ENCODE data around the gene MAP3K13. TPM values are rescaled to one million over a fixed set of nuclear protein-coding genes. Genes with fewer than 3 reads are reported as not detected.
"Not testable (repeated sequence)": the region's sequence is repeated elsewhere in the genome, so short reads cannot be mapped to it uniquely, and the experiment has no call there.

Gene MAP3K13
- total RNA-seq, 1 experiment from 2014 or later: not detected

DNA sequence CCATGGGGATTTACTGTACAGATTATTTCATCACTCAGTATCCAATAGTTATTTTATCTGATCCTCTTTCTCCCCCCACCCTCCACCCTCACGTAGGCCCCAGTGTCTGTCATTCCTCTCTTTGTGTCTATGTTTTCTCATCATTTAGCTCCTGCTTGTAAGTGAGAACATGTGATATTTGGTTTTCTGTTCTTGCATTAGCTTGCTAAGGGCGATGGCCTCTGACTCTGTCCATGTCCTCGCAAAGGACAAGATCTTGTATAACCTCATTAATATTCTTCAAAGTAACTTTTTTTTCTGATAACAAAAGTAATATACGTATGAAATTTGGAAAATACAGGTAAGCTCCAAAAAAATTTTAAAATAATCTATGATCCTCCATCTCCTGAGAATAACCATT is 67.4 kb downstream of the MAP3K13 start:
- no peak for DNase-seq
- Histone ChIP-seq H3K27me3 (ENCODE audit: control insufficient read depth, insufficient read depth, low read length) (no peaks in the 10 kb centered on the region), H3K4me3 (ENCODE audit: insufficient read depth, low read depth, low read length) (no peak overlapping the region), H3K36me3 (replicated peaks; ENCODE audit: control insufficient read depth, insufficient read depth, low read length) (no peaks in the 10 kb centered on the region)

DNA sequence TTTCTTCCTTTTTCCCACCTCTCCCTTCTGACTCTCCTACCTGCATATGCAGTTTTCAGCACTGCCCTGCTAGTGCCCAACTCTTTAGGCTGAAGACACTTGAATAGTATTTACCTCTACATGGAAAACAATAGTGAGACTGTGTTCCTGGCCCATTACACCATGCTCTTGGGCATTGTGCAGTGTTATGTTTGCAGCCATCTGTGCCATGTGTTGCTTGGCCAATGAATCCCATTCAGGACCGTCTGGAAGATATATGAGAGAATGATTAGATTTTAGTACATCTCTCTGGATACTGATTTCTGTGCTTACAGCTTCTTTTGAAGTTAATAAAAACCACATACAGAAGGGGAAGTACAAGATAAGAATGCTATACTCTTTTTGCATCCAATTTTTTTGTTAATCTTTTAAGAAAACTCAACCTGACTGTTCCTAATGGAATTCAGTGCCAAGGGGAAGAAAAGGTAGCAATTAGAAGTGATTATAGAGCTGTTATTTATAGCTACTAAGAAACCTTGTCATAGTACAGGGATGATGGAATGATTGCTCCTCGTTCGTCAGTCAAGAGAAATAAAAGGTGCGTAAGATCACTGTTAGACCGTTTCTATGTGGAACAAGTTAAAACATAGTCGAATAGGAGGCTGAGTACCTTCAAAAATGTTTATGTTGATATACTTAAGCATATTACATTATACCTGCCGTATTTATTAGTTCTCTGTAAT is 77.0 kb downstream of the MAP3K13 start:
- no peak overlapping the region for H3K4me3 ChIP-seq (ENCODE audit: insufficient read depth, low read depth, low read length)

DNA sequence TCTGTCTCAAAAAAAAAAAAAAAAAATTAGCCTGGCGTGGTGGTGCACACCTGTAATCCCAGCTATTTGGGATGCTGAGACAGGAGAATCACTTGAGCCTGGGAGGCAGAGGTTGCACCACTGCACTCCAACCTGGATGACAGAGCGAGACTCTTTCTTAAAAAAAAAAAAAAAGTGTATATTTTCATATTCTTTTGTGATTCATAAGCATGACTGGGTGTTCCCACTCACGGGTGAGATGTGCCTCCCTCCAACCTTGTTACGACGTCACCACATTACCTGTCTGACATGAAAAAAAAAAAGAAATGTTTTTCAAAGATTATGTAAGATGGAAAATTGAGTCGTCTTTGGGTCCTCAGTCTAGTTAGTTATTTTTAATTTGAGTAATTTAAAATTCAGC is 79.1 kb downstream of the MAP3K13 start:
- no peak overlapping the region for H3K4me3 ChIP-seq (ENCODE audit: insufficient read depth, low read depth, low read length)
- no peaks in the 10 kb centered on the region for H3K36me3 ChIP-seq (replicated peaks; ENCODE audit: control insufficient read depth, insufficient read depth, low read length)
- no peaks in the 10 kb centered on the region; the same call in 1 of the 2 replicates for H3K27me3 ChIP-seq (ENCODE audit: control insufficient read depth, insufficient read depth, low read length)
- DNase-seq: no peak

More for the DNA sequence above, 77.0 kb downstream of the MAP3K13 start:
- DNase-seq: no peak
- Histone ChIP-seq H3K36me3 (replicated peaks; ENCODE audit: control insufficient read depth, insufficient read depth, low read length) (no peaks in the 10 kb centered on the region), H3K27me3 (ENCODE audit: control insufficient read depth, insufficient read depth, low read length) (no peaks in the 10 kb centered on the region; the same call in 1 of the 2 replicates)

DNA sequence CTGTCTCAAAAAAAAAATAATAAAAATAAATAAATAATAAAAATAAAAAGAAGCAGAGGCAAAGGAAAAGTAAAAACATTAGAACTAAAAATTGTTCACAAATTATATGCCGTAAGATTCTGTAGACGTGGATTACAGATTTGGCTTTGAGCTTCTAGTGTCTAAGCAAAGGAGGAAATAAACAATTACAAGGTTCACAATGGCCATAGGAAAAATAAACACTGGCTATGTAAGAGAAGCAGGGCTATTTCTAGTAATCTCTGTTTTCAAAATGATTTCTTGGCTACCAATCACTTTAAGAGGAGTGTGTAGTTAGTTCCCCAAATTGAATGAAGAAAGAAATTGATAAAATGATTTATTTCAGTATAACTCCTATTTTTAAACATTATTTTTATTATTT is 81.4 kb downstream of the MAP3K13 start:
- no peaks in the 10 kb centered on the region for H3K36me3 ChIP-seq (replicated peaks; ENCODE audit: control insufficient read depth, insufficient read depth, low read length)
- H3K27me3 ChIP-seq (ENCODE audit: control insufficient read depth, insufficient read depth, low read length): no peaks in the 10 kb centered on the region; the same call in 1 of the 2 replicates
- H3K4me3 ChIP-seq (ENCODE audit: insufficient read depth, low read depth, low read length): no peak overlapping the region
- no peak for DNase-seq

DNA sequence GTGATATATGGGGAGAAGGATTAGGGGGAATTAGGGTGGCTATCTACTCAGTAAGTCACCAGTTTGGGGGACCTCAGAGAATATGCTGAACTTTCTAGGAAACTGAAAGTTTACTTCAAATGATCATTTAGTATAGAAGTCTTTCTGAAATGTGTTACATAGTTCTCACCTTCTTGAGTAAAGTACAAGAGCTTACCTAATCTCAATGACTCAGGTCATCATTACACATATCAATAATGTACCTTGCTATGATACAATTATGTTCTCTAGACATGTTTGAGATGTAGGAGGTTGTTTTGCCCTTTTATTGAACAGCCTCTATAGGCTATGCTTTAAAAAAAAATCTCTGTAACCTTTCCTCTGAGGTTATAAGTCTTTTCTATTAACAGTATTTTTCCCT is 85.2 kb downstream of the MAP3K13 start:
- H3K27me3 ChIP-seq (ENCODE audit: control insufficient read depth, insufficient read depth, low read length): no peaks in the 10 kb centered on the region
- H3K4me3 ChIP-seq (ENCODE audit: insufficient read depth, low read depth, low read length): no peak overlapping the region
- no peaks in the 10 kb centered on the region for H3K36me3 ChIP-seq (replicated peaks; ENCODE audit: control insufficient read depth, insufficient read depth, low read length)
- no peak for DNase-seq

DNA sequence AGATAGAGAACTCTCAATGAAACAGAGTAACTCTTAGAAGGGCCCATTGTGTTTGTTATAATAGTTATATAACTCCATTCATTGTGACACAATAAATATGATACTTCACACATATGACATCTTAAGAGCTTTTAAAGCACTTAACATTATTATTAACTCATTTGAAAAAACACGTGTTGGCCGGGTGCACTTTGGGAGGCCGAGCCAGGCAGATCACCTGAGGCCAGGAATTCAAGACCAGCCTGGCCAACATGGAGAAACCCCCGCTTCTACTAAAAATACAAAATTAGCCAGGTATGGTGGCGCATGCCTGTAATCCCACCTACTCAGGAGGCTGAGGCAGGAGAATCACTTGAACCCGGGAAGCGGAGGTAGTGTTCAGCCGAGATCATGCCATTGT is 88.5 kb downstream of the MAP3K13 start:
- not testable (repeated sequence) for H3K27me3 ChIP-seq (ENCODE audit: control insufficient read depth, insufficient read depth, low read length); H3K4me3 ChIP-seq (ENCODE audit: insufficient read depth, low read depth, low read length); DNase-seq; H3K36me3 ChIP-seq (replicated peaks; ENCODE audit: control insufficient read depth, insufficient read depth, low read length)

DNA sequence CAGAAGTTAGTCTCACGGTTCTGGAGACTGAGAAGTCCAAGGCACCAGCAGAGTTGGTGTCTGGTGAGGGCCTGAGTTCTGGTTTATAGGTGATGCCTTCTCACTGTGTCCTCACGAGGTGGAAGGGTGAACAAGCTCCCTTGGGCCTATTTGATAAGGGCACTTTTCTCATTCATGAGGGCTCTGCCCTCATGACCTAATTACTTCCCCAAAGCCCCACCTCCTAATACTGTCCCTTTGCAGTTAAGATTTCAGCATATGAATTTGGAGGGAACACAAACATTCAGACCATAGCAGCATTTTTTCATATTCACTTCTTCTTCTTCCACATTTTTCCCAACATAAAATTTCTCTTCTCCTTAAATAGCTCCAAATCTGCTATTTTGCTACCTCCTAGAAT is 94.4 kb downstream of the MAP3K13 start:
- DNase-seq: no peak
- Histone ChIP-seq H3K4me3 (ENCODE audit: insufficient read depth, low read depth, low read length) (no peak overlapping the region), H3K27me3 (ENCODE audit: control insufficient read depth, insufficient read depth, low read length) (no peaks in the 10 kb centered on the region), H3K36me3 (replicated peaks; ENCODE audit: control insufficient read depth, insufficient read depth, low read length) (no peaks in the 10 kb centered on the region)

DNA sequence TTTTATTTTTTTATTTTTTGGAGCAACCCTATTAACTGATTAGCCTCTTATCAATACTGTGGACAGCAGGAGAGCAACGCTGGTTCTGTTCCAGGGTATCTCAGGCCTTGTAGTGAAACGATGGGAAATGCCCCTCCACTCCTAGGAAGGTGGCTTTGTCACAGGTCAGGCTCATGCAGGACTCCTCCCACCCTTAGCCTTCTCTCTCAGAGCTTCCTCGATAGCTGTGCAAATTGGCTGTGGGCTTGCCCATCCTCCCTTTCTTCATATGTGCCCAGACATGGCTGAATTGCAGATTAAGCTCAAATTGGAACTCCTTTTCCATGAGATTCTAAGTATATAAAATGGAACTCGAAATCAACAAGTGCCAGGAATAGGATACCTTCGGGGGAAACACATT is 97.4 kb downstream of the MAP3K13 start:
- no peak overlapping the region for H3K4me3 ChIP-seq (ENCODE audit: insufficient read depth, low read depth, low read length)
- no peaks in the 10 kb centered on the region for H3K27me3 ChIP-seq (ENCODE audit: control insufficient read depth, insufficient read depth, low read length)
- no peak for DNase-seq
- no peaks in the 10 kb centered on the region for H3K36me3 ChIP-seq (replicated peaks; ENCODE audit: control insufficient read depth, insufficient read depth, low read length)

DNA sequence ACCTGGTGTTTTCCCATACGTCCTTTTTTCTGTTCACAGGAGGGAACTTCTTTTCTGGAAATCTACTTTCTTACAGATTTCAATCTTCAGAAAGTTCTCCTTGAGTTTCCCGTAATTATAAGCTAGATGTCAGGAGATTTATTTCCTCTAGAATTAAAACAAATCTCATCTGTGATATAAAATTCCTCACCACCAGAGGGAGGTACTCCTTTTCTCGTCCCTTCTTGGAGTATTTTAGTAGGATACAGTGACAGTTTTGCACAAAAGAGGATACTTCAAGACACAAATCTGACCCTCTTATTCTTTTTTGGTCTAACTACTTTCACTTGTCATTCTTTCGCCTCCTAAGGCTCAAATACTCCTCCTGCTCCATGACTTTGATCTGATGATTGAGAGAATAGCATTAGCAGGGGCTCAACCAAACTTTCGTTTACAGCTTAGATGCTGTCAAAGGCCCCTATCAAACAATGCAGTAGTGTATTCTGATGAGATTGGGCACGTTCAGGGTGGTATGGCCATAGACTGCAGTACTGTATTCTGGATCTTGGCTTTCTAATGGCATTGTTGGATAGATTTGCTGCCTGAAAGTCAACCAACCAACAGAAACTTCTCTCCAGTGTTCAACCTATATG is 97.9 kb downstream of the MAP3K13 start:
- Histone ChIP-seq H3K36me3 (replicated peaks; ENCODE audit: control insufficient read depth, insufficient read depth, low read length) (no peaks in the 10 kb centered on the region), H3K27me3 (ENCODE audit: control insufficient read depth, insufficient read depth, low read length) (no peaks in the 10 kb centered on the region), H3K4me3 (ENCODE audit: insufficient read depth, low read depth, low read length) (no peak overlapping the region)
- peak; percentile 25 for DNase-seq

DNA sequence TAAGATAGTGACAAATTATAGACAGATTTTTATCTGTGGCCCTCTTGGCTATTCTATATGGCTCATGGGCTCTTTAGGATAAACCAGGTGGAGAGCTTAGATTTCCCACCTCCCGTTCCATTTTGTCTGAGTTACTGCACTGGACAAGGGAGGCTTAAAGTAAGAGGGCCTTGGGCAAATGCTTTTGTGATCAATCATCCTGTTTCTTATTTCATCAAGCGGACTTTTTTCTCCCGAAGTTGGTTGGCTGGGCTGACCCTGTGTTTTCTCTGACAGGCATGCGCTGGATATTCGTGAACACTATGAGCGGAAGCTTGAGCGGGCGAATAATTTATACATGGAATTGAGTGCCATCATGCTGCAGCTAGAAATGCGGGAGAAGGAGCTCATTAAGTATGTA is 102.5 kb downstream of the MAP3K13 start:
- no peak for DNase-seq
- no peaks in the 10 kb centered on the region for H3K36me3 ChIP-seq (replicated peaks; ENCODE audit: control insufficient read depth, insufficient read depth, low read length)
- H3K4me3 ChIP-seq (ENCODE audit: insufficient read depth, low read depth, low read length): no peak overlapping the region
- H3K27me3 ChIP-seq (ENCODE audit: control insufficient read depth, insufficient read depth, low read length): no peaks in the 10 kb centered on the region; the same call in 1 of the 2 replicates

DNA sequence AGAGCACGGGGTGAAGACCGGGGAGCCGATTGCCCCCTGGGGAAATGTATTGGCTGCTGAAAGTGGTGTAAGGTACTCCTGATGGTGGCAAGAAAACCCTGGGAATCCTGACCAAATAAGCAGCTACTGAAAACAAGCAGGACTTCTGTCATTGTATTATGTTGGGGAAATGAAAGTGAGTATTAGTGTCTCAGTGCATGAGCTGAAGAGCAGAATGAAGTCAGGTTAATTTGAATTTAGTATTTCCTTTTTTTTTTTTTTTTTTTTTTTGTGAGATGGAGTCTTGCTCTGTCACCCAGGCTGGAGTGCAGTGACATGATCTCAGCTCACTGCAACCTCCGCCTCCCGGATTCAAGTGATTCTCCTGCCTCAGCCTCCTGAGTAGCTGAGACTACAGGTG is 103.2 kb downstream of the MAP3K13 start:
- not testable (repeated sequence) for H3K27me3 ChIP-seq (ENCODE audit: control insufficient read depth, insufficient read depth, low read length); H3K4me3 ChIP-seq (ENCODE audit: insufficient read depth, low read depth, low read length); DNase-seq; H3K36me3 ChIP-seq (replicated peaks; ENCODE audit: control insufficient read depth, insufficient read depth, low read length)

DNA sequence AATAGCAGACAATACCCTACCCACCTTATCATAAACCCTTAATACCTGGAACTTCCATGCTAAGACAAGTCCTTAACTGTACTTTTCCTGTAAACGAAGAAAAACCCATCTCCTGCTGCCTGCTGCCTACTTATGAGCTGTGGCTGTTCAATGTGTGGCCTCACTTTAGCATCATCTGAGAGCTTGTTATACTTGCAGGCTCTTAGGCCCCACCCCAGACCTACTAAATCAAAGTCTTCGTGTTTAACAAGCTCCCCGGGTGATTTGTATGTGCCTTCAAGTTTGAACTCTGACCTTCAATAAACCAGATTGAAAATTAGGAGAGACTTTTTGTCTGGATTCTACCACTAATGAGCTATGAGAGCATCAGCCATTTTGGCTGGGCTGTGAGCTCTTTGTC is 106.6 kb downstream of the MAP3K13 start:
- DNase-seq: no peak
- no peak overlapping the region for H3K4me3 ChIP-seq (ENCODE audit: insufficient read depth, low read depth, low read length)
- H3K27me3 ChIP-seq (ENCODE audit: control insufficient read depth, insufficient read depth, low read length): no peaks in the 10 kb centered on the region; the same call in 1 of the 2 replicates
- H3K36me3 ChIP-seq (replicated peaks; ENCODE audit: control insufficient read depth, insufficient read depth, low read length): no peaks in the 10 kb centered on the region

DNA sequence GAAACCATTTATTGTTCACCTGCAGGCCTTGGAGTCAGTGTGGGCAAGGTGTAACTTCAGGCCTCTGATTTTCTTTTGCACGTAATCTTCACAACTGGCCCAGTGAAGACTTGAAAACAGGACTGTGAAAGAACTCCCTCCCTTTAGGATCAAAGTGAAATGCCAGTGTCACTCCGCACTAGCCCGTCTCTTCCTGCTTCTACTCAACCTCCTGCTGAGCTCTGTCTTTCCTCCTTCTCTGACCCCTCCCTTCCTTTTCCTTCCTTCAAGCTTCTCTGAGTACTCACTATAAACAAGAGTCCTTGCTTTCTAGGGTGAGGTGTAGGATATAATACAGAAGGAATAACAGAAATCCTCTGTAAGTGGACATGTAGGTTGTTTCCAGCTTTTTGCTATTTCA is 107.4 kb downstream of the MAP3K13 start:
- H3K36me3 ChIP-seq (replicated peaks; ENCODE audit: control insufficient read depth, insufficient read depth, low read length): no peaks in the 10 kb centered on the region
- H3K27me3 ChIP-seq (ENCODE audit: control insufficient read depth, insufficient read depth, low read length): no peaks in the 10 kb centered on the region; the same call in 1 of the 2 replicates
- no peak overlapping the region for H3K4me3 ChIP-seq (ENCODE audit: insufficient read depth, low read depth, low read length)
- peak; percentile 59 for DNase-seq

DNA sequence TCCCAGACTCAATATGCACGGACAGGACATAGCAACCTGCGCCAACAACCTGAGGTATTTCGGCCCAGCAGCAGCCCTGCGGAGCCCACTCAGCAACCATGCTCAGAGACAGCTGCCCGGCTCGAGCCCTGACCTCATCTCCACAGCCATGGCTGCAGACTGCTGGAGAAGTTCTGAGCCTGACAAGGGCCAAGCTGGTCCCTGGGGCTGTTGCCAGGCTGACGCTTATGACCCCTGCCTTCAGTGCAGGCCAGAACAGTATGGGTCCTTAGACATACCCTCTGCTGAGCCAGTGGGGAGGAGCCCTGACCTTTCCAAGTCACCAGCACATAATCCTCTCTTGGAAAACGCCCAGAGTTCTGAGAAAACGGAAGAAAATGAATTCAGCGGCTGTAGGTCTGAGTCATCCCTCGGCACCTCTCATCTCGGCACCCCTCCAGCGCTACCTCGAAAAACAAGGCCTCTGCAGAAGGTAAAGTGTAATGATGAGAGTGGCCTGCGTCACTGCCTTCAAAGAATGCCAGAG is 110.4 kb downstream of the MAP3K13 start:
- no peak for DNase-seq
- no peaks in the 10 kb centered on the region for H3K36me3 ChIP-seq (replicated peaks; ENCODE audit: control insufficient read depth, insufficient read depth, low read length)
- H3K27me3 ChIP-seq (ENCODE audit: control insufficient read depth, insufficient read depth, low read length): no peaks in the 10 kb centered on the region; the same call in 1 of the 2 replicates
- no peak overlapping the region for H3K4me3 ChIP-seq (ENCODE audit: insufficient read depth, low read depth, low read length)

DNA sequence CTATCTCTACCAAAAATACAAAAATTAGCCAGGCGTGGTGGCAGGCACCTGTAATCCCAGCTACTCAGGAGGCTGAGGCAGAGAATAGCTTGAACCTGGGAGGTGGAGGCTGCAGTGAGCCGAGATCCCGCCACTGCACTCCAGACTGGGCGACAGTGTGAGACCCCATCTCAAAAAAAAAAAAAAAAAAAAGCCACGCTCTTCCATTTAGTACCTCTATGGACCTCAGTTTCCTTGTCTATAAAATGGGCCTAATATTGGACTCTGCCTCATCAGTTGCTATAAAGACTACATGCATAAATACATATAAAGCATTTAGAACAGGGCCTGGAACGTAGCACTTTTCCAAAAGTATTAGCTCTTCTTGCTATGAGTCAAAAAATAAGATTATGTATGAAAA is 112.0 kb downstream of the MAP3K13 start:
- DNase-seq; H3K27me3 ChIP-seq (ENCODE audit: control insufficient read depth, insufficient read depth, low read length); H3K36me3 ChIP-seq (replicated peaks; ENCODE audit: control insufficient read depth, insufficient read depth, low read length); H3K4me3 ChIP-seq (ENCODE audit: insufficient read depth, low read depth, low read length): not testable (repeated sequence)
